AG10803 (cell line): Measurements from ENCODE around the gene KLHL36.

ENCODE experiments used
- DNase-seq: peaks from one replicate; pipeline ENCODE4 v3.0.0; 2010; ENCODE audit warnings: low read depth
- H3K4me3 ChIP-seq: 2 replicates; pipeline ENCODE4 v1.5.1; 2011; ENCODE audit warnings: mild to moderate bottlenecking, low read length, control low read depth
- TF ChIP-seq, protein P1 (sequence below): conservative IDR thresholded peaks from 2 replicates; pipeline ENCODE4 v1.5.1; 2011; ENCODE audit warnings: mild to moderate bottlenecking, low read length, control low read depth, inconsistent platforms

KLHL36 gene

DNA sequence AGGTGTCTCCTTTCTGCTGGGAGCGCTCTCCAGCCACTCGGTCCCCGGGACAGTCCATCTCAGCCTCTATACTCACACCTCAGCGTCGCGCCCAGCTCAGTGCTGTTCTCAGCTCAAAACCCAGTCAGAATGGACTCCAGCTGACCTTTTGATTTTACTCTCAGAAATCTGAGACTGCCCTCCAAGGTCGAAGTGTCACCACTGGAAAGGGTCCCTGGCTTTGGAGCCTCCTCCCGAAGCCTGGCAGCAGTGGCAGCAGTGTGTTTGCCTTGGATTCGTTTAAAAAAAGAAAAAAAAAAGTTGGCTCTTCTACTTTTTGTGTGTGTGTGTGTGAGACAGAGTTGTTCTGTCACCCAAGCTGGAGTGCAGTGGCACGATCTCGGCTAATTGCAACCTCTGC is 10.4 kb downstream of the KLHL36 start:
- TF ChIP-seq, protein P1, sequence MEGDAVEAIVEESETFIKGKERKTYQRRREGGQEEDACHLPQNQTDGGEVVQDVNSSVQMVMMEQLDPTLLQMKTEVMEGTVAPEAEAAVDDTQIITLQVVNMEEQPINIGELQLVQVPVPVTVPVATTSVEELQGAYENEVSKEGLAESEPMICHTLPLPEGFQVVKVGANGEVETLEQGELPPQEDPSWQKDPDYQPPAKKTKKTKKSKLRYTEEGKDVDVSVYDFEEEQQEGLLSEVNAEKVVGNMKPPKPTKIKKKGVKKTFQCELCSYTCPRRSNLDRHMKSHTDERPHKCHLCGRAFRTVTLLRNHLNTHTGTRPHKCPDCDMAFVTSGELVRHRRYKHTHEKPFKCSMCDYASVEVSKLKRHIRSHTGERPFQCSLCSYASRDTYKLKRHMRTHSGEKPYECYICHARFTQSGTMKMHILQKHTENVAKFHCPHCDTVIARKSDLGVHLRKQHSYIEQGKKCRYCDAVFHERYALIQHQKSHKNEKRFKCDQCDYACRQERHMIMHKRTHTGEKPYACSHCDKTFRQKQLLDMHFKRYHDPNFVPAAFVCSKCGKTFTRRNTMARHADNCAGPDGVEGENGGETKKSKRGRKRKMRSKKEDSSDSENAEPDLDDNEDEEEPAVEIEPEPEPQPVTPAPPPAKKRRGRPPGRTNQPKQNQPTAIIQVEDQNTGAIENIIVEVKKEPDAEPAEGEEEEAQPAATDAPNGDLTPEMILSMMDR, result no peak
- no peak for DNase-seq
- no peak overlapping the region for H3K4me3 ChIP-seq

DNA sequence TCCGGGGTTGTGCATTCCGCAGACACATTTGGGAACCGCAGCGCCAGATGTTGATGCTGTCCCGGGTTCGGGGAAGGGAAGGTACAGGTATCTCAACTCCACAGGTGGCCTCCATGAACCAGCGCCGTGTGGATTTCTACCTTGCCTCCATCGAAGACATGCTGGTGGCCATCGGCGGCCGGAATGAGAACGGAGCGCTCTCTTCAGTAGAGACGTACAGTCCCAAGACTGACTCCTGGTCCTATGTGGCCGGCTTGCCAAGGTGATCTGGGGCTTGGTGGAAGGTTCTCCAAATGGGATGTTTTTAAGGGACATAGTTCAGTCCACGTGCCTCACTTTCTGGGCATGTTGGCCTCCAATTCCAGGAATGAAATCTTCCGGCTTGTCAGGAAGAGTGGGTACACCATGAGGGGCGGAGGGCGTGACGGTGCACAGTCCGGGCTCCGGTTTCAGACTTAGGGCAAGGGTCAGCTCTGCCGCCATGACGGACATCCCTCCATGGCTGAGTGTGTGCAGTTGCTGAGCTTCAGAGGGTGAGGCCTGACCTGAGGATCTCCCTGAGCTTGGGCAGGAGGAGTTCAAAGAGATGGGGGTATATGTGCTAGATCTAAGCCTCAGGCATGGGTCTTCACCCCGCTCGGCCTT is 11.5 kb downstream of the KLHL36 start:
- TF ChIP-seq, protein P1, result no peak
- no peak overlapping the region for H3K4me3 ChIP-seq
- no peak for DNase-seq

DNA sequence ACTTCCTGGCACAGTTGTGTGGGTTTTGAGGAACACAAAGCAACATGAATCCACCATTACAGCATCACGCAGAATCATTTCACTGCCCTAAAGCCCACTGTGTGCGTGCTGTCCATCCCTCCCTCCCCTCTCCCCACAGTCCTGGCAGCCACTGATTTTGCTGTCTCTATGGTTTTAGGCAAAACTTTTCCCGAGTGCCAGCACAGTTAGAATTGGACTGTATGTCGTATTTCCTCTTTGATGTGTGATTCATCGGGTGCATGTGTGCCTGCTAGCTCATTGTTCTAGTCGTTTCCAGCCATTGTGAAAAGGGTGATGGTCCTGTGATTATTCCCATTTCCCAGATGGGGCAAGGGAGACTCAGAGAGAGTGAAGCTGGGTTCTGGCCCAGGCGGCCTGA is 12.7 kb downstream of the KLHL36 start:
- DNase-seq, result peak; percentile 23
- TF ChIP-seq, protein P1, result no peak
- no peak overlapping the region for H3K4me3 ChIP-seq

DNA sequence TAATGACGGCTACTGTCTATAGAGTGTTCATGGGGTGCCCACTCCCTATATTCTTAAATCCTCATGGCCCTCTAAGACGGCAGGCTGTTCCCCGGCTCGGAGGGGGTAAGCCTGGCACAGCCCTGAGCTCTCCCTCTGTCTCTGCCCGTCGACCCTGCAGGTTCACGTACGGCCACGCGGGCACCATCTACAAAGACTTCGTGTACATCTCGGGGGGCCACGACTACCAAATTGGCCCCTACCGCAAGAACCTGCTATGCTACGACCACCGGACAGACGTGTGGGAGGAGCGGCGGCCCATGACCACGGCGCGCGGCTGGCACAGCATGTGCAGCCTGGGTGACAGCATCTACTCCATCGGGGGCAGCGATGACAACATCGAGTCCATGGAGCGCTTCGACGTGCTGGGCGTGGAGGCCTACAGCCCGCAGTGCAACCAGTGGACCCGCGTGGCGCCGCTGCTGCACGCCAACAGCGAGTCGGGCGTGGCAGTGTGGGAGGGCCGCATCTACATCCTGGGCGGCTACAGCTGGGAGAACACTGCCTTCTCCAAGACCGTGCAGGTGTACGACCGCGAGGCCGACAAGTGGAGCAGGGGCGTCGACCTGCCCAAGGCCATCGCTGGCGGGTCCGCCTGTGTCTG is 13.2 kb downstream of the KLHL36 start:
- DNase-seq, result no peak
- TF ChIP-seq, protein P1, result no peak
- no peak overlapping the region for H3K4me3 ChIP-seq

DNA sequence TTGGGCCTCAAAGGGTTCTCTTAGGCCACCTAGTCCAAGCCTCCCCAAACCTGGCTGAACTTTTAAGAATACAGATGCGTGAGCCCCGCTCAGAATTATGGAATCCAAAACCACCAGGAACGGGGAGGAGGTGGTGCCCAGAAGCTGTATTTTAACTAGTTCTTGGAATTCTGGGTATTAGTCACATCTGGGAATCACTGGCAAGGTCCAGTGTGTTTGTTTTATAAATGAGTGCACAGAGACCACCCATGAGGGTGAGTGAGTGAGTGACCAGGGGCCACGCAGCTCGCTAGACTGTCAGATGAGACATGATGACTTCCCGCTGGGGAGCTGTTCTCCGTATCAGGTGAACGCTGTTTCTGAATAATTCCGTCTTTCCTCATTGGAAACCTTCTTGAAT is 14.2 kb downstream of the KLHL36 start:
- no peak overlapping the region for H3K4me3 ChIP-seq
- TF ChIP-seq, protein P1, result no peak
- no peak for DNase-seq

DNA sequence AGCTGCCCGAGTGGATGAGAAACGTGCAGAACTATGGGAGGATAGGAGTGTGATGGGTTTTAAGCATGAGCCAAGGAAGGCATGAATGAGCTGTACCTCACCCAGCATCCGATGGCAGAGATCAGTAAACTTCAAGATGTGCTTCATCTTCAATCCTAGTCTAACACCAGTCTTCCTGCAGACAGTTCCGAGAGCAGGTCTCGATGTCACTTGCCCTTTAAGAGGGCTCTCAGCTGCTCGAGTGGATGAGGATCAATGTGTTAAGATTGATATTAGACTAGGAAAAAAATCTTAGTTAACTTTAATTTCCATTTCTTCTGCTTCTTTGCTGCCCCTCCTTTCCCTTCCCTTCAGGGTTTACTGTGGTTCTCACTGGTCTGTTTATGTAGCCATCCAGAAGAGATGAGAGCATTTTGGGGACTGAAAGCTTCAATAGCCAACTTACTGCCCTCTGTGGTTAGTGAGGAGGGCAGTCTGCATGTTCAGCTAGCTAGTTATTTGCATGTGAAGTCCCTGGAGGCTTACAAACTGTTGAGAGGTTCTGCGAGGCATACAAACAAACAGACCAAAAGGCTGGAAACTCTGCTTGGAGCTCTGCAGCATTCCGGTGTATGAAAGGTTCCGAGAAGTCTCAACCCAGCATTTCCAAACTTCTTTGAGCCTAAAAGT is 15.3 kb downstream of the KLHL36 start:
- H3K4me3 ChIP-seq, result no peak overlapping the region
- TF ChIP-seq, protein P1, result no peak
- DNase-seq, result no peak

DNA sequence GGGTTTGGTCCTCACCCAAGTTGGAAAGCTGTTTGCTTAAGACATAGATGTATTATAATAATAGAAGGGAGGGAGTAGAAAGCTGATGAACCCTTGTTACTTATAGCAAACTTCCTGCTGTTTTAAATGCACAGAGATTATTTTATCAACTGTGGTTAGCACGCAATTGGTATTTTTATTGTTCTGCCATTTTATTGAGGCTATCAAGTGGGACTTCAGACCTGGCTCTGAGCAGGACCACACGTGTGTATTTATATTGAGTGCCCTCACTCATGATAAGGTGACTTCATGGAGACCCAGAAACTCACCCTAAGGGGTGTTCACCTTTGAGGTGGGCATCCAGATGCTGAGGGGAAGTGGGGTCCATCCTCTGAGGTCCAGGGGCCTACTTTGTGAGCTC is 17.0 kb downstream of the KLHL36 start:
- DNase-seq, result no peak
- no peak overlapping the region for H3K4me3 ChIP-seq
- TF ChIP-seq, protein P1, result no peak
